LNCaP clone FGC (cell line): ENCODE data around the gene TTC33.
"Not testable (repeated sequence)": the region's sequence is repeated elsewhere in the genome, so short reads cannot be mapped to it uniquely, and the experiment has no call there.

Experiments used
- DNase-seq: peaks from one replicate; pipeline ENCODE4 v3.0.0-alpha.2; 2011; ENCODE audit warnings: low read depth
- H3K4me3 ChIP-seq: 2 replicates; pipeline ENCODE4 v1.5.1; 2011; ENCODE audit warnings: mild to moderate bottlenecking, low read depth, low read length, control low read depth
- TF ChIP-seq, protein P1 (sequence below): IDR thresholded peaks from 2 replicates; pipeline ENCODE4 v1.5.1; 2012; ENCODE audit warnings: mild to moderate bottlenecking; ENCODE audit not compliant: control insufficient read depth, insufficient read depth; ENCODE audit errors: extremely low read depth

Gene TTC33

DNA sequence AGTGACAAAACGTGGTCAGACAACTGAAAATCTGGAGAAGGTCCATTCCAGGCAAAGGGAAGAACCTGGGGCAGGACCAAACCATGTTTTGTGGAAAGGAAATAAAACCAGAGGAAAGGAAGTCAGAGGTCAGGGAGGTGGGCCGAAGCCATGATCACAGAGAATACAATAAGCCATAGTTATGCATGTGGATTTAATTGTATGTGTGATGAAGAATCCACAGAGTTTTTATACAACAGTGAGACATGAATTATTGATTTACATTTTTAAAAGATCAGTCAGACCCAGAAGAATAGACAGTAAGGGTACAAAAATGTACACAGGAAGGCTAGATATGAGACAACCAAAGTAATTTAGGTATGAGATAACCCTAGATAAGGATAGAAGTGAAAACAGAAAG, 20.8 kb downstream of the TTC33 start:
- no peak for DNase-seq
- H3K4me3 ChIP-seq, result no peak overlapping the region
- TF ChIP-seq, protein P1, sequence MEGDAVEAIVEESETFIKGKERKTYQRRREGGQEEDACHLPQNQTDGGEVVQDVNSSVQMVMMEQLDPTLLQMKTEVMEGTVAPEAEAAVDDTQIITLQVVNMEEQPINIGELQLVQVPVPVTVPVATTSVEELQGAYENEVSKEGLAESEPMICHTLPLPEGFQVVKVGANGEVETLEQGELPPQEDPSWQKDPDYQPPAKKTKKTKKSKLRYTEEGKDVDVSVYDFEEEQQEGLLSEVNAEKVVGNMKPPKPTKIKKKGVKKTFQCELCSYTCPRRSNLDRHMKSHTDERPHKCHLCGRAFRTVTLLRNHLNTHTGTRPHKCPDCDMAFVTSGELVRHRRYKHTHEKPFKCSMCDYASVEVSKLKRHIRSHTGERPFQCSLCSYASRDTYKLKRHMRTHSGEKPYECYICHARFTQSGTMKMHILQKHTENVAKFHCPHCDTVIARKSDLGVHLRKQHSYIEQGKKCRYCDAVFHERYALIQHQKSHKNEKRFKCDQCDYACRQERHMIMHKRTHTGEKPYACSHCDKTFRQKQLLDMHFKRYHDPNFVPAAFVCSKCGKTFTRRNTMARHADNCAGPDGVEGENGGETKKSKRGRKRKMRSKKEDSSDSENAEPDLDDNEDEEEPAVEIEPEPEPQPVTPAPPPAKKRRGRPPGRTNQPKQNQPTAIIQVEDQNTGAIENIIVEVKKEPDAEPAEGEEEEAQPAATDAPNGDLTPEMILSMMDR, result no peak

DNA sequence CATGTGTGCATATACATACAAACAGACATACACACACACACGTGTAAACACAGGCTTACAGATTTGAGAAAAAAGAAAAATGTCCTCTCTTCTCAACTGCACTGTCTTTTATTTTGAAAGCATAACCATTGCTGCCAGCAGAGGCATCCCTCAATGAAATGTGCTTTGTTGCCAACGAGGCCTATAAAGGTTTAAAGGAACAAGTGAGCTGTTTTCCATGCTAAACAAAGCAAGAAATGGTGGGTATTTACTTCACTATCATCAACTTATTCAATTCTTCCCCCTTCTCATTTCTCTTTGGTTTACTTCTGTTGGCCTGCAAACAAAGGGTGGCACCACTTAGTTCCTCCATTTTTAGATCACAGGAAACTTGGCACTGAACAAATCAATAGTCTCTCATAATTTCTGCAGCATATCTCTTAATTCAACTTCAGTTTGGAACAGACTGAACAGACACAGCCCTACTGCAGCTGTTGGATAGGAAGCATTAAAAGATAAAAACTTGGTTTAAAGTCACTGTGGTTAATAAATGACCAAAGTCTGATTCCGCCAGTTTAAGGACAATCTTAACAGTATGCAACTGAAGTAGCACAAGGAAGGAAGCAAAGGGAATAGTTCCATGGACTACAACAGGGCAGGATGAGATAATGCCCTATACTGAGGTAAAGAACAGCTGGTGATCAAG, 21.7 kb downstream of the TTC33 start:
- no peak for DNase-seq
- TF ChIP-seq, protein P1, result no peak
- no peak overlapping the region for H3K4me3 ChIP-seq

DNA sequence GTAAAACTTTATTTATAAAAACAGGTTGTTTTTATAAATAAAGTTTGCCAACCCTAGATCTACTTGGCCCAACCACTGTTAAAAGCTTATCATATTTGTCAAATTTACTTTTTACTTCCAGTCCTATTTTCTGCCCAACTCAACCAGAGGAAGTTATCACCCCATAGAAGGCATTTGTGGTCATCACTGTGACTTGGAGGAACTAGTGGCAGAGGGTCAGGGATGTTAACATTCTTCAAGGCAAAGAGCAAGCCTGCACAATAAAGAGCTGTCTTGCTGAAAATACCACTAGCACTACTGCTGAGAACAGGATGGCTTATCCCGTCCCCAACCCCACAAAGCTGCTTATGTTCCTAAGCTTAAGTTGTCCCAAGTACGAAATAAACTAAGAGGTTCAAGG, 22.3 kb downstream of the TTC33 start:
- TF ChIP-seq, protein P1, result no peak
- no peak overlapping the region for H3K4me3 ChIP-seq
- DNase-seq, result no peak

DNA sequence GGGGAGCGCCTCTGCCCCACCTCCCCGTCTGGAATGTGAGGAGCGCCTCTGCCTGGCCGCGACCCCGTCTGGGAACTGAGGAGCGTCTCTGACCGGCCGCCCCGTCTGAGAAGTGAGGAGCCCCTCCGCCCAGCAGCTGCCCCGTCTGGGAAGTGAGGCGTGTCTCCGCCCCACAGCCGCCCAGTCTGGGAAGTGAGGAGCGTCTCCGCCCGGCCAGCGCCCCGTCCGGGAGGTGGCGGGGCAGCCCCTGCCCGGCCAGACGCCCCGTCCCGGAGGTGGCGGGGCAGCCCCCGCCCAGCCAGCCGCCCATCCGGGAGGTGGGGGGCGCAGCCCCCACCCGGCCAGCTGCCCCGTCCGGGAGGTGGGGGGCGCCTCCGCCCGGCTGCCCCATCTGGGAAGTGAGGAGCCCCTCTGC, 33.3 kb downstream of the TTC33 start:
- not testable (repeated sequence) for DNase-seq, H3K4me3 ChIP-seq

DNA sequence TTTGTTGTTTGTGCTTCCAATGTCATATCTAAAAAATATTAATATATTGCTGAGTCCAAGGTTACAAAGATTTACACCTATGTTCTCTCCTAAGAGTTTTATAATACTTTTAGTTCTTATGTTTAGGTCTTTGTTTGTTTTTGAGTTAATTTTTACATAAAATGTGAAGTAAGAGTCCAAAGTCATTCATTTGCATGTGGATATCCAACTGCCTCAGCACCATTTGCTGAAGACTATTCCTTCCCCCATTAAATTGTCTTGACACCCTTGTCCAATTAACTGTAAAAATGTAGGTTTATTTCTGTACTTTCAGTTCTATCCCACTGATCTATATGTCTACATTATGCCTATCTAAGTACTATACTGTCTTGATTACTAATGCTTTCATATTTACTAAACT, 35.7 kb downstream of the TTC33 start:
- H3K4me3 ChIP-seq, result no peak overlapping the region
- TF ChIP-seq, protein P1, result no peak
- DNase-seq, result no peak

DNA sequence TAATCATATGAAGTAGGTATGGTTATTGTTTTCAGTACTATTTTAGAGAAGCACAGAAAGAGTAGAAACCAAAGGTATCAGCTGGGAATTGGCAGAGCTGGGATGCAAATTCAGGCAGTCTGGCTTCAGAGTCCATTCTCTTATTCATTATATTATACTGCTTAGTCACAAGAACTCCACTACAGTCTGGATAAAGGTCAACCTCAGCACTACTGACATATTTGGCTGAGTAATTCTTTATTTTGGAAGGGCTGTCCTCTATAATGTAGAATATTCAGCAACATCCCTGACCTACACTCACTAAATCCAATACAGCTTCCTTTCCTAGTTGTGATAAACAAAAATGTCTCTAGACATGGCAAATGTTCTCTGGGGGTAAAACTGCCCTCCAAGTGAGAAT, 38.5 kb downstream of the TTC33 start:
- TF ChIP-seq, protein P1, result no peak
- no peak overlapping the region for H3K4me3 ChIP-seq
- no peak for DNase-seq

DNA sequence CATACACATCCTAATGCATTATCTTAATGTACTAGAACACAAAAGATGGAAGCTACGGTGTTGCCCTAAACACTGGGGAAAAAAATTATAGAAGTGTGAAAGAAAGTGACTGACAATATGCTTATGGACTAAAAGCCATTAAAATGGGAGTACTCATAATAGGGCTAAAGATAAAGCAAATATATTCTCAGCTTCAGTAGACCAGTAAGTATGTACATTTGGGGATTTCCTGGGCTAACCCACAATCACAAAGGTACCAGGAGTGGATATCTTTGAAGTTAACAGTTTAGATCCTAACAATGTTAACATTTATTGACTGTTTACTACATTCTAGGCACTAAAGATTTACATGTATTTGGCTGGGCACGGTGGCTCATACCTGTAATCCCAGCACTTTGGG, 39.2 kb downstream of the TTC33 start:
- TF ChIP-seq, protein P1, result no peak
- no peak overlapping the region for H3K4me3 ChIP-seq
- DNase-seq, result no peak
